Measurements from ENCODE around the gene CHRM4.
A peak's percentile ranks its signal among the peaks of the same experiment; 100 is the strongest.

Gene CHRM4

DNA sequence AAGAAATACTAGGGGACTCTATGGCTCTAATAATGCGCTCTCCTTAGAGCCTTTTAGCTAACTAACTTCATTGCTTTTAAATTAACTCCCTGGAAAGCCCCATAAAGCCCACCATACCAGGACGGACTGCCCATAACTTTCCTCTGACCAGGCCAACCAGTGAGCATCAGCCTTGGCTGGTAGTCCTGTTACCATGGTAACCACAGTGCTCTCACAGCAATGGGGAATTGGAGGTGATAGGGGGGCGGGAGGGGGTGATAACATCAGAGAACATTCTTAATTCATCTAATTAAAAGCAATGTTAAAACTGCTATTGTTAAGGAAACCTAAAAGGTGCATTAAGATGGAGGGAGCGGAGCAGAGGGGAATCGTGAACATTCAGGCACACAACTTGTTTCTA is 27.2 kb upstream of the CHRM4 start:
- CTCF ChIA-PET = interaction anchor here (1.5 to 1.7 kb wide), 2 partner anchors 13 to 30 kb away, joined by 3 to 4 read pairs; no protein-coding TSS in a partner anchor

DNA sequence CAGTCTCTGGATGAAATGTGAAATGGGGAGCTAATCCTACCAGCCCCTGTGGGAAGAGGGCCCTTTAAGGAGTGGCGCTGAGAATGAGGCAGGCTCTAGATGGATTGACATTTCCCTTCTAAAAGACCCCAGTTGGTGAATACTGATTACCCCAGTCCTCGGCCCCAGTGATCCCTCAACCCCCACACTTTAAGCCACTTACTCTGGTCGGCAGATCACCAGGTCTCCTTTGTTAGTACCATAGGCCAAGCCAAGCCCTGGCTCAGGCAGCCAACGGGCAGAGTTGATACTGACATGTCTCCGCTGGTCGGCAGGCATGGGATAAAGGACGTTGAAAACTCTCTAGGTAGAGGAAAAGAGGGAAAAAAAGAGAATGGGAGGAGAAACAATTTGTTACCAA is 26.1 kb upstream of the CHRM4 start:
- ChIA-PET CTCF (interaction anchor here (1.1 to 1.7 kb wide), 4 partner anchors 11 to 64 kb away, joined by 3 to 4 read pairs (median 4); no protein-coding TSS in a partner anchor), POLR2A (no interaction called here)
- DNase-seq (ENCODE audit: extremely low spot score) = no peak
- TF ChIP-seq, protein P1, sequence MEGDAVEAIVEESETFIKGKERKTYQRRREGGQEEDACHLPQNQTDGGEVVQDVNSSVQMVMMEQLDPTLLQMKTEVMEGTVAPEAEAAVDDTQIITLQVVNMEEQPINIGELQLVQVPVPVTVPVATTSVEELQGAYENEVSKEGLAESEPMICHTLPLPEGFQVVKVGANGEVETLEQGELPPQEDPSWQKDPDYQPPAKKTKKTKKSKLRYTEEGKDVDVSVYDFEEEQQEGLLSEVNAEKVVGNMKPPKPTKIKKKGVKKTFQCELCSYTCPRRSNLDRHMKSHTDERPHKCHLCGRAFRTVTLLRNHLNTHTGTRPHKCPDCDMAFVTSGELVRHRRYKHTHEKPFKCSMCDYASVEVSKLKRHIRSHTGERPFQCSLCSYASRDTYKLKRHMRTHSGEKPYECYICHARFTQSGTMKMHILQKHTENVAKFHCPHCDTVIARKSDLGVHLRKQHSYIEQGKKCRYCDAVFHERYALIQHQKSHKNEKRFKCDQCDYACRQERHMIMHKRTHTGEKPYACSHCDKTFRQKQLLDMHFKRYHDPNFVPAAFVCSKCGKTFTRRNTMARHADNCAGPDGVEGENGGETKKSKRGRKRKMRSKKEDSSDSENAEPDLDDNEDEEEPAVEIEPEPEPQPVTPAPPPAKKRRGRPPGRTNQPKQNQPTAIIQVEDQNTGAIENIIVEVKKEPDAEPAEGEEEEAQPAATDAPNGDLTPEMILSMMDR (IDR thresholded peaks at IDR 0.05; ENCODE audit: control extremely low read depth, extremely low read depth, low read depth, missing control alignments) = no peak

More for the DNA sequence above, 27.2 kb upstream of the CHRM4 start:
- DNase-seq (ENCODE audit: extremely low spot score) = no peak
- TF ChIP-seq, protein P1 (IDR thresholded peaks at IDR 0.05; ENCODE audit: control extremely low read depth, extremely low read depth, low read depth, missing control alignments) = no peak
- POLR2A ChIA-PET = interaction anchor here (0.5 kb wide), 1 partner anchor 170 kb away, joined by 6 read pairs; no protein-coding TSS in a partner anchor

DNA sequence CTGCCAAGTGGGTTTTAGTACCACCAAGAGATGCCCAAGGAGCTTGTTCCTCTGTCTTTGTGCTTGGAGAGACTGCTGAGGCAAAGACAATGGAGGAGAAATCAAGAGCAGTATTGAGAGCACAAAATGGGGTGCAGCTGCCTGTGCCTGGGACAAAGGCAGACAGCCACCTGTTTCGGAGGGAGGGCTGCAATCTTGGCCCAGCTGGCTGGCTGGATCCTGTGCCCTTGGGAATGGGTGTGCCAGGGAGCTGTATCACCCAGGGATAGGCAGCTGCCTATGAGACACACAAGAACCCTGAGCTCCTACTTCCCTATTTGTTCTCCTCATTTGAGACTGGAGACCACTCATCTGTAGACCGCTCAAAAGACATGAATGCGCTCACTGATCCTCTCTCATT is 23.3 kb upstream of the CHRM4 start:
- no peak for DNase-seq (ENCODE audit: extremely low spot score)
- TF ChIP-seq, protein P1 (IDR thresholded peaks at IDR 0.05; ENCODE audit: control extremely low read depth, extremely low read depth, low read depth, missing control alignments) = no peak
- POLR2A ChIA-PET = no interaction called here
- CTCF ChIA-PET = interaction anchor here (1.4 to 1.7 kb wide), 3 partner anchors 12 to 114 kb away, joined by 3 to 6 read pairs (median 5); no protein-coding TSS in a partner anchor

DNA sequence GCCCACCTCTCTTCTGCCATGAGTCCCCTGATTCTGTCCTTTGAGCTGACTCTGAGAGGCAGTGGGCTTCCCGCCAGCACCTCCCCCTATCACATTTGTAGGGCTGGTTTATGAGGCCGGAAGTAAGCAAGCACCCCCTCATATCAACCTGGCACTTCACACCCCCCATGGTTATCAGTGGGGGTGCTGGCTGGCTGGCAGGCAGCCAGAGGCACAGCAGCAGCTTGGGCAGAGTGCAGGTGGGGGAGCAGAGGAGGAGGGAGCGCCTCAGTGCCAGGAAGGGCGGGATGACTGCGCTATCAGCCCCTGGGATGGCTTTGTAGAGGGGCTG is 22.9 kb upstream of the CHRM4 start:
- no peak for DNase-seq (ENCODE audit: extremely low spot score)
- POLR2A ChIA-PET = no interaction called here
- CTCF ChIA-PET = interaction anchor here (1.4 to 1.7 kb wide), 3 partner anchors 11 to 115 kb away, joined by 3 to 6 read pairs (median 5); no protein-coding TSS in a partner anchor
- TF ChIP-seq, protein P1 (IDR thresholded peaks at IDR 0.05; ENCODE audit: control extremely low read depth, extremely low read depth, low read depth, missing control alignments) = no peak

DNA sequence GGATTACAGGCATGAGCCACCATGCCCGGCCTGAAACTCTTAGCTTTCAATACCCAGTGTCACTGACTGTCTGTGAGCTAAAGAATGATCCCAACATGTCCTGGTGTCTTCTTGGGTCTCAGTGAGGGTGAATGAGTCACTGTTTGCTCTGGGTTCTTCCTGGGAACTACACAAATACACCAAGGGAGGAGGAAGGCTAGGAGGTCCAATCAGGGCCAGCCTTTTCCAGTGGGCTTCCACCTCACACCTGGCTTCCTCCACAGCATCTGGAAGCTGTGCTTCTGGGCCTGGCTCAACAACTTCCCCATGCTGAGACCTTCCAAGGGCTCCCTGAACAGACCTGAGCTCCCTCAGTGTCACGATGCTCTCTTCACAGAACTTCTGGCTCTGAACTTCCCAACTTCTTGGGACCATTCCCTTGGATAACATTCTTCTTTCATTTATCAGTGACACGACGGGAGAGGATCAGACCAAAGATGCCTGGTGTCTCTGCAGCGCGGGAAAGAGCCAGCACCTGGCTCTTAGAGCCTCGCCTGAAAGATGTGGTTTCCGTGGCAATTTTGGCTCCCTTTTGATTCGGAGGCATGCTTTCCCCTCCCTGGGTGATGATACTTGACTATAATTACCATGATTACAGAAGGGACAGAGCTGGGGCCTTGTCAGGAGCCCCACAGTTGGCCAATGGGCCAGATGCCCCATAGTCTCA is 22.3 kb upstream of the CHRM4 start:
- no peak for DNase-seq (ENCODE audit: extremely low spot score)
- TF ChIP-seq, protein P1 (IDR thresholded peaks at IDR 0.05; ENCODE audit: control extremely low read depth, extremely low read depth, low read depth, missing control alignments) = no peak
- ChIA-PET CTCF (interaction anchor here (1.0 to 1.7 kb wide), 6 partner anchors 10 to 115 kb away, joined by 3 to 6 read pairs (median 4); no protein-coding TSS in a partner anchor), POLR2A (no interaction called here)

DNA sequence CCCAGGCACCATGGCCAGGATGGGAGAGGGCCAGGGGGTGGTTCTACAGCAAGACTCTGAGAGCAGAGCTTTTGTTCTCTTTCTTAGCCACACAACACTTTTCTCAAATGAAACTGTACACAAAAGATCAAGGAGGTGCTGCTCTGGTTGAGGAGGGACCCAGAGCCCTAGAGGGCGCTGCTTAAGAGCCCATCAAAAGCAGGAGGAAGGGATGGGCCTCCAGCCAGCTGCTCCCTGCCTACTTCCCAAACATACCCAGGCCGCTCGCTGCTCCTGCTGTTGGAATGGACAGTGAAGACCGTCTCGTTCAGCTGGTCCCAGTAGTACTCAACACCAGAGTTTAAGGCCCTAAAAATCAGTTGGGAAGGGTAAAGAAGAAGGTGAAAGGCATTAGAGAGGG is 18.4 kb upstream of the CHRM4 start:
- CTCF ChIA-PET = interaction anchor here (1.1 to 3.6 kb wide), 7 partner anchors 18 to 121 kb away, joined by 3 to 15 read pairs (median 5); partner anchors contain the start of gene CHRM4
- DNase-seq (ENCODE audit: extremely low spot score) = no peak
- TF ChIP-seq, protein P1 (IDR thresholded peaks at IDR 0.05; ENCODE audit: control extremely low read depth, extremely low read depth, low read depth, missing control alignments) = peak; percentile 8
- POLR2A ChIA-PET = no interaction called here
